ENCODE results near the gene SLC24A3.

SLC24A3 gene

DNA sequence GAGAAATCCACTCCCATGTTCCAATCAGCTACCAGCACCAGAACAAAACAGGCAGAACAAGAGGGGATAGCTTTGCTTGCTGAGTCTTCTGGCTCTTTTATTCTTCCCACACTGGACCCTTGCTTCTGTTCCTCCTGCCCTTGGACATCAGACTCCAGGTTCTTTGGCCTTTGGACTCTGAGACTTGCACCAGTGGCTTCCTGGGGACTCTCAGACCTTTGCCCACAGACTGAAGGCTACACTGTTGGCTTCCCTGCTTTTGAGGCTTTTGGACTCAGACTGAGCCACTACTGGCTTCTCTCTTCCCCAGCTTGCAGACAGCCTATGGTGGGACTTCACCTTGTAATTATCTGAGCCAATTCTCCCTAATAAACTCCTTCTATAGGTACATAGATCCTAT, 403.2 kb downstream of the SLC24A3 start:
- TF ChIP-seq, protein P1, sequence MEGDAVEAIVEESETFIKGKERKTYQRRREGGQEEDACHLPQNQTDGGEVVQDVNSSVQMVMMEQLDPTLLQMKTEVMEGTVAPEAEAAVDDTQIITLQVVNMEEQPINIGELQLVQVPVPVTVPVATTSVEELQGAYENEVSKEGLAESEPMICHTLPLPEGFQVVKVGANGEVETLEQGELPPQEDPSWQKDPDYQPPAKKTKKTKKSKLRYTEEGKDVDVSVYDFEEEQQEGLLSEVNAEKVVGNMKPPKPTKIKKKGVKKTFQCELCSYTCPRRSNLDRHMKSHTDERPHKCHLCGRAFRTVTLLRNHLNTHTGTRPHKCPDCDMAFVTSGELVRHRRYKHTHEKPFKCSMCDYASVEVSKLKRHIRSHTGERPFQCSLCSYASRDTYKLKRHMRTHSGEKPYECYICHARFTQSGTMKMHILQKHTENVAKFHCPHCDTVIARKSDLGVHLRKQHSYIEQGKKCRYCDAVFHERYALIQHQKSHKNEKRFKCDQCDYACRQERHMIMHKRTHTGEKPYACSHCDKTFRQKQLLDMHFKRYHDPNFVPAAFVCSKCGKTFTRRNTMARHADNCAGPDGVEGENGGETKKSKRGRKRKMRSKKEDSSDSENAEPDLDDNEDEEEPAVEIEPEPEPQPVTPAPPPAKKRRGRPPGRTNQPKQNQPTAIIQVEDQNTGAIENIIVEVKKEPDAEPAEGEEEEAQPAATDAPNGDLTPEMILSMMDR (IDR thresholded peaks at IDR 0.05; ENCODE audit: low read depth, low read length, missing control alignments) = no peak
- no peak overlapping the region for H3K4me3 ChIP-seq (replicated peaks; ENCODE audit: low read depth, low read length)
- DNase-seq (ENCODE audit: extremely low read depth, low read depth) = no peak

DNA sequence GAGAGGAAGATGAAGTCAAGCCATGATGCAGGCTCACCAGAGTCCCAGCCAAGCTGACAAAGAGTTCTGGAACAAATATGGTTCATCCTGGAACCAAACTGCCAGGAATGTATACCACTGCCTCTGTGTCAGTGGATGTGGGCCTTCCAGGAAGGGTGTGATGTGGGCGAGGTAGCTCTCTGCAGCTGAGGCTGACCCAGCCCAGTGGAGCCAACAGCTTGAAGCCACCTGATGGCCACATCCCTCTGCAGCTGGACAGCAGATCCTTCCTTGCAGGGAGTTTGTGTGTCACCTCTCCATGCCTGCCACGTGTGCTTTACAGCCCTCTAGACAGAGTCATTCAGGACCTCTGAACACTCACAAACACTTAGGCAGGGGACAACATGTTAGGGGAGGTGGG, 403.6 kb downstream of the SLC24A3 start:
- TF ChIP-seq, protein P1 (IDR thresholded peaks at IDR 0.05; ENCODE audit: low read depth, low read length, missing control alignments) = no peak
- H3K4me3 ChIP-seq (replicated peaks; ENCODE audit: low read depth, low read length) = no peak overlapping the region
- no peak for DNase-seq (ENCODE audit: extremely low read depth, low read depth)

DNA sequence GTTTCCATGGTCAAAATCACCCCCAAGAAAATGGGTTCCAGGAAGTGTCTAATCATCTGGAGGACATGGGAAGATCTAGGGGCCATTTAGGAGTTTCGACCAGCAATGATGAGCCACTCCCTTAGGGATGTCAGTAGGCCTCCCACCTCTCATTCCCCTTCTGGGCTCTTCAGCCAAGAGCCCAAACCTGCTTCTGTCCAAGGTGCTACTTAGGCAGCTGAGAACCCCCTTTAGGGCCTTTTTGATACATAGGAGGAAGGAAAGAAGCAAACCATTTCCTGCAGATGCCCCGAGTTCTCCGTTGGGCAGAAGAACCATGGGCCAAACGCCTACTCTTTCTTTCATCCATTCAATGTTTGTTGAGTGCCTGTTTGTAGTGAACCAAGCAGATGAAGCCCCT, 404.2 kb downstream of the SLC24A3 start:
- no peak overlapping the region for H3K4me3 ChIP-seq (replicated peaks; ENCODE audit: low read depth, low read length)
- TF ChIP-seq, protein P1 (IDR thresholded peaks at IDR 0.05; ENCODE audit: low read depth, low read length, missing control alignments) = no peak
- DNase-seq (ENCODE audit: extremely low read depth, low read depth) = no peak

DNA sequence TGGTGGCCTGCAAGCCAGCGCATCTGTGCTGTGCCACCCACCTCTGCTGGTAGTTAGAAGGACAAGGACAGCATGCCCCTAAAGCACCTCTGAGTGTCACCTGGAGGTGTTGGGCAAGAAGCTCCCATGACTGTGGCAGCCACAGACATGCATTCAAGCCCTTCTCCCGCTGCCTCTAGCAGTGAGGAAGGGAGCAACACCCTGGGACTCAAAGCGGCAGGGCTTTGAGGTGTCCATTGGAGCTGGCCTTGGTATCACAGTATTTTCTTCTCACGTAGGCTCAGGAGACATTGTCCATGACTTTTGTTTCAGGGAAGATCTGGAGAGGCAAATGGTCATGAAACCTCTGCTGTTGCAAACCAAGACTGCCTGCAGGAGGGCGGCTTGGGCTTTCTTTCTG, 404.8 kb downstream of the SLC24A3 start:
- TF ChIP-seq, protein P1 (IDR thresholded peaks at IDR 0.05; ENCODE audit: low read depth, low read length, missing control alignments) = no peak
- DNase-seq (ENCODE audit: extremely low read depth, low read depth) = no peak

DNA sequence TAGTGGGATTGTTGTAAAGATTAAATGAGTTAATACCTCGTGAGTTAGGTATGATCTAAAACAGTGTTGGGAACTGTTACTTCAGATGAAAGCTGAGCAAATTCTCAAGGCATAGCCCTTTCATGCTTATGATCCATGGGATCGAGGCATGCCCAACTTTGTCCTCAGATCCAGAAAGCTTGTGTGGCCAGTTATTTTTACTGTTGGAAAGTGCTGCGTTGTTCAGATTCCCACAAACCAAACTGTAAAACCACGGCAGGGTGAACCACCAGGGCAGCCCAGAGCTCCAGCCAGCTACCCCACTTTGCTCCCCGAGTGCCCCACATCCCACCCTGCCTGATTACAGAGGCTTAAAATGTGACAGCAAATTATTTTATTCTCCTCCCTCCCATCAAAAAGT, 406.3 kb downstream of the SLC24A3 start:
- TF ChIP-seq, protein P1 (IDR thresholded peaks at IDR 0.05; ENCODE audit: low read depth, low read length, missing control alignments) = no peak
- no peak overlapping the region for H3K4me3 ChIP-seq (replicated peaks; ENCODE audit: low read depth, low read length)
- DNase-seq (ENCODE audit: extremely low read depth, low read depth) = no peak

More for the DNA sequence above, 404.8 kb downstream of the SLC24A3 start:
- no peak overlapping the region for H3K4me3 ChIP-seq (replicated peaks; ENCODE audit: low read depth, low read length)

DNA sequence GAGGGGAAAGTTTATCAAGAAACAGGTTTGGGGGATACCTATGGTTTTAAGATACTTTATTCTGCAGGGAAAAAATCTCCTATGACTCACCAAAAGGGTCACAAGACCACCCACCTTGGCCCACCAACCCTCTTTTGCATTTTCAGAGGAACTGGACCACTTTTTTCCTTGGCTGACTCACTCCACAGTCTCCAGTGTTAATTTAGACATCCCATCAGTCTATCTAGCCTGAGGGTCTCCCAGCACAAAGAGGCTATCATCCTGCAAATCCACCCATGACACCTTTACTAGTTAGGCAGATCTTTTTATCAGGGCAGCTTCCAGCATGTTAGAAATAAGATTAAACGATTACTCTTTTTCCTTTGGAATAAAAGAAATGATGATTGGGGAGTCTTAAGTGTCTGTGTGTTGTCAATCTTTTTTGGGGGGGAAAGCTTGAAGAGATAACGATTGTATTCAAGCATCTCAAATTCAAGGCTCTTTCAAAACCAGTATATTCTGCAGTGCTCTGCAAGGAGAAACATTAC, 407.5 kb downstream of the SLC24A3 start:
- DNase-seq (ENCODE audit: extremely low read depth, low read depth) = no peak
- TF ChIP-seq, protein P1 (IDR thresholded peaks at IDR 0.05; ENCODE audit: low read depth, low read length, missing control alignments) = no peak
- H3K4me3 ChIP-seq (replicated peaks; ENCODE audit: low read depth, low read length) = no peak overlapping the region

DNA sequence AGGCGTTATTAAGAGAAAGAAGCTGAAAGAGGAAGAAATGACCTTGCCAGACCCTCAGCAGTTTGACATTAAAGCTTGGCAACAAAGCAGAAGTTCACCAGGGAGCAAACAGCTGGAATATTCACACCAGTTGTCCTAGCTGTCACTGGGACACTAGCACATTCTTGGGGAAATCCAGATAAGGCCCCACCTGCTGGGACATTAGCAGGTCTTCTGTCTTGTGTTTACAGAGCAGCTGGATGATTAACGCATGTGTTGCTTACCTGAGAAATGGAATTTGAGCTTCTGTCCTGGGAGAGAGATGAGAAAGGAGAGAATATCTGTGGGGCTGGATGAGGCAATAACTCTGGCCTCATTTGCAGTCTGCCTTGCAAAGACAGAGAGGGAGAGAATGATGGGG, 408.0 kb downstream of the SLC24A3 start:
- TF ChIP-seq, protein P1 (IDR thresholded peaks at IDR 0.05; ENCODE audit: low read depth, low read length, missing control alignments) = no peak
- H3K4me3 ChIP-seq (replicated peaks; ENCODE audit: low read depth, low read length) = no peak overlapping the region
- no peak for DNase-seq (ENCODE audit: extremely low read depth, low read depth)
